IgD-negative memory B cell (primary cell): ENCODE data around the gene VPS37D. TPM values are rescaled to one million over a fixed set of nuclear protein-coding genes. Genes with fewer than 3 reads are reported as not detected.
"Not testable (repeated sequence)": the region's sequence is repeated elsewhere in the genome, so short reads cannot be mapped to it uniquely, and the experiment has no call there.

Source experiments
- H3K27ac Mint-ChIP-seq, 3 donors: one replicate each; pipeline ENCODE4 v1.8.0; 2020 to 2022; ENCODE audit warnings: mild to moderate bottlenecking in 3 of 3, mixed read lengths in 3 of 3, moderate library complexity in 1 of 3
- H3K27me3 Mint-ChIP-seq: one replicate; pipeline ENCODE4 v1.8.0; 2021; ENCODE audit warnings: mixed read lengths
- H3K36me3 Mint-ChIP-seq: one replicate; pipeline ENCODE4 v1.8.0; 2020; ENCODE audit warnings: mild to moderate bottlenecking, mixed read lengths
- H3K4me1 Mint-ChIP-seq, 3 donors: one replicate each; pipeline ENCODE4 v1.8.0; 2020 to 2022; ENCODE audit warnings: mixed read lengths in 3 of 3, mild to moderate bottlenecking in 1 of 3
- H3K4me3 Mint-ChIP-seq, 4 donors: one replicate each; pipeline ENCODE4 v1.8.0; 2020 to 2022; ENCODE audit warnings: mild to moderate bottlenecking in 4 of 4, mixed read lengths in 4 of 4, moderate library complexity in 3 of 4
- H3K9me3 Mint-ChIP-seq, 3 donors: one replicate each; pipeline ENCODE4 v1.8.0; 2020 to 2021; ENCODE audit warnings: mixed read lengths in 3 of 3, mild to moderate bottlenecking in 1 of 3
- polyA plus RNA-seq: library from polyadenylated mRNA; unstranded; fragments of 300-500 nt; fragmentation: Illumina TruSeq; gene quantifications from one replicate; pipeline ENCODE4 v1.2.3, GENCODE V29; 2021

VPS37D gene
- polyA plus RNA-seq, 1 donor from 2014 or later: 0.39 TPM

DNA sequence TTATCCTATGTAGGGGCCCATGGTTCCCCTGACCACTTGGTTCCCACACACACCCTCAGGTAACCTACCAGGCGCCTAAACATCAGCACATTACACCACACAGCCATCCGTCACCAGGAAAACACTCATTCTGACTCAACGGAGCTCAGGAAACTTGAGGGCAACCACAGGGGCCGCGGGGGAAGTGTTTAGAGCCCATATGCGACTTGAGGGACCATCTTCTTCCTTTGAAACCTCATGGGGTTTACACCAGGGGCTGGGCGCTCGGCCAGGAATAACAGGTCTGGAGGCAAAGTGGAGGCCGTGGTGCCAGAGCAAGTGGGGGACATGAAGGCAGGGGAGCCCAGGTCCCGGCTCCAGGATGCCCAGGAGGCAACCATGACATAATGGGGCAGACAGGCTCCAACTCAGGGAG lies 50.4 kb downstream of the VPS37D start:
- Mint-ChIP-seq H3K4me1 (peaks cover 8 to 13% (median 8%) of the 10 kb centered on the region in 3 donors), H3K27me3 (peaks cover 33% of the 10 kb centered on the region)

DNA sequence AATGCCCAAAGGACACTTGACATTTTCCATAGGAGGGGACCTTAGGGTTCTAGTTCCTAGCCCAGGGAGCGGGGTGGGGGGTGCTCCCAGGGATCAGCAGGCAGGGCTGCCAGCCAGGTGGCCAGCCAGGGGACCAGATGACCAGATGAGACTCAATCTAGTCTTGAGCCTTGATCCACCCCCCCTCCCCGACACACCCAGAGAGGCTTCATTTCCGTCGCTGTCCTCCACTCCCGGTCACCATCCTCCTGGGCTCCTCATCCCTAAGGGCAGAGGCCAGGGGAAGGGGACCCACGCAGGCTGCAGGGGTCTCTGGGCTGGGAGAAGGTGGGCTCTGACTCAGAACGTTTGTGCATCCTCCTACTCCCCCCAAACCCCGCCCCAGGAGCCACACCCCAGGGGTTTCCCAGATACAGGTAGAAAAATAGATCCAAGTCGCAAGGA lies 50.8 kb downstream of the VPS37D start:
- Mint-ChIP-seq H3K9me3 (peaks cover 0 to 2% (median 0%) of the 10 kb centered on the region in 3 donors), H3K27me3 (peaks cover 32% of the 10 kb centered on the region), H3K4me1 (peaks cover 8 to 12% (median 8%) of the 10 kb centered on the region in 3 donors), H3K36me3 (no peaks in the 10 kb centered on the region), H3K27ac (peak overlapping the region in 1 of 3 donors; percentile 63), H3K4me3 (peak overlapping the region; percentile 67 to 86 (median 77))

More for the DNA sequence above, 50.4 kb downstream of the VPS37D start:
- peak overlapping the region; percentile 67 to 88 (median 82) for H3K4me3 Mint-ChIP-seq
- no peaks in the 10 kb centered on the region for H3K36me3 Mint-ChIP-seq
- peak overlapping the region in 1 of 3 donors; percentile 63 for H3K27ac Mint-ChIP-seq
- H3K9me3 Mint-ChIP-seq: peaks cover 0 to 2% (median 0%) of the 10 kb centered on the region in 3 donors

DNA sequence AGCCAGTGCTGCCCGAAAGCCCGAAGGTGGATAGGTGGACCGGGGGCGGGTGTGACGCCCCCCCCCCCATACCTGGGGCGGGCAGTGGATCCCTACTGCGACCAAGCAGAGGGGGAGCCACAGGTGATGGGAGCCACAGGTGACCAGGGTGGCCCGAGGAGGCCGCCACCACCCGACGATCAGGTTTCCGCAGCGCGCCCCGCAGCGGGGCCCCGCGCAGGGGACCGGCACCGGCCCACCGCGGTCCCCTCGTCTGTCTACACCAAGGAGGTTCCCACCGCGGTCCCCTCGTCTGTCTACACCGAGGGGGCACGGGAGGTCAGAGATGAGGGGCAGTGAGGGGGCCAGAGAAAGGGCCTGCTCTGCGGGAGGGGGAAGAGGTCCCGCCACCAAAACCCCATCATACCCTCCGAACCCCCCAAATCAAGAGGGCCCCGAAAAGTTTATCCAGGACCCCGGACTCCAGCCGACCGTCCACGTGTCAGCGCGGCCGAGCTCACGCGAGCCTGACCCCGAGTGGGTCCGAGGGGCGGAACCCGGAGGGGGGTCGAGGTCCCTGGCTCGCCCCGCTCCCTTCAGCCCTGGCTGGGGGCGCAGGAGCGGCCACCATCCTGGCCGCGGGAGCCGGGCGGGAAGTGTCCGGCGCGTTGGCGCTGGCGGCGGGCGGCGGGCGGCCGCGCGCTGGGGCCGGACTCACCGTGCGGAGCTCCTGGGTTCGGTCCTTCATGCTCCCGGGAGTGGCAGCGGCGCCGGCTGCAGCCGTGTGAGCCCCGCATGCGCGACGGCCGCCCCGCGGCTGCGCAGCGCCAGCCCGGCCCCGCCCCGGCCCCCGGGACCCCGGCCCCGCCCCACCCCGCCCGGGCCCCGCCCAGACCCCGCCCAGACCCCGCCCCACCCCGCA lies 51.5 kb downstream of the VPS37D start, which contains the start of gene STX1A:
Gene STX1A (minus strand): TSS at position 765 of the 901 bp plus-strand sequence. CDS start 38 bp downstream, at position 727.
- Mint-ChIP-seq H3K4me3 (peak within 1 kb of the TSS; percentile 78 to 92 (median 85)), H3K36me3 (no peaks in the 10 kb centered on the region), H3K27me3 (peaks cover 26% of the 10 kb centered on the region), H3K9me3 (peaks cover 0 to 2% (median 0%) of the 10 kb centered on the region in 3 donors), H3K27ac (peak within 1 kb of the TSS in 2 of 3 donors; percentile 63 to 81), H3K4me1 (peaks cover 8 to 12% (median 8%) of the 10 kb centered on the region in 3 donors)

DNA sequence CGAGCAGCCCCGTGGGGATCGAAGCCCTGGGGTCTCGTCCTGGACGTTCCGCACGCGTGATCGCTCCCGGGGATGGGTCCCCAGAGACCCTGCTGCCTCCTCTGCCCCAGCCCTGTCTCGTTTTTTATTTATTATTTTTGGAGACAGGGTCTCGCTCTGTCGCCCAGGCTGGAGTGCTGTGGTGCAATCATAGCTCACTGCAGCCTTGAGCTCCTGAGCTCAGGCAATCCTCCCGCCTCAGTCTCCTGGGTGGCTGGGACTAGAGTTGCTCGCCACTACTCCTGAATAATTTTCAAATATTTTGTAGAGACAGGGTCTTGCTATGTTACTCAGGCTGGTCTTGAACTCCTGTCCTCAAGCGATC lies 52.2 kb downstream of the VPS37D start:
- Mint-ChIP-seq H3K4me1 (peaks cover 8 to 12% (median 8%) of the 10 kb centered on the region in 3 donors), H3K27me3 (peaks cover 26% of the 10 kb centered on the region), H3K4me3 (peak overlapping the region; percentile 65 to 92 (median 85)), H3K36me3 (no peaks in the 10 kb centered on the region), H3K9me3 (peaks cover 0 to 2% (median 0%) of the 10 kb centered on the region in 3 donors), H3K27ac (peak overlapping the region in 2 of 3 donors; percentile 27 to 81)

DNA sequence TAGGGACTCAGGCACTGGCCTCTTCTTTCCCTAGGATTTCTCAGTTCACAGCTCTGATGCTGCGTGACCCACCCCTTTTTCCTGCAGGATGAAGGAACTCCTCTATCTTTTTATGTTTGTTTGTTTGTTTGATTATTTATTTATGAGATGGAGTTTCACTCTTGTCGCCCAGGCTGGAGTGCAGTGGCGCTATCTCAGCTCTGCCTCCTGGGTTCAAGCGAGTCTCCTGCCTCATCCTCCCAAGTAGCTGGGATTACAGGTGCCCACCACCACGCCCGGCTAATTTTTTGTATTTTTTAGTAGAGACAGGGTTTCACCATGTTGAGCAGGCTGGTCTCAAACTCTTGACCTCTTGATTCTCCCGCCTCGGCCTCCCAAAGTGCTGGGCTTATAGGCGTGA lies 52.8 kb downstream of the VPS37D start:
- H3K4me3 Mint-ChIP-seq: peak overlapping the region; percentile 65 to 92 (median 85)
- peak overlapping the region in 2 of 3 donors; percentile 27 to 81 for H3K27ac Mint-ChIP-seq
- not testable (repeated sequence) for H3K36me3 Mint-ChIP-seq, H3K9me3 Mint-ChIP-seq
- H3K27me3 Mint-ChIP-seq: peaks cover 26% of the 10 kb centered on the region
- H3K4me1 Mint-ChIP-seq: peaks cover 8 to 12% (median 8%) of the 10 kb centered on the region in 3 donors

DNA sequence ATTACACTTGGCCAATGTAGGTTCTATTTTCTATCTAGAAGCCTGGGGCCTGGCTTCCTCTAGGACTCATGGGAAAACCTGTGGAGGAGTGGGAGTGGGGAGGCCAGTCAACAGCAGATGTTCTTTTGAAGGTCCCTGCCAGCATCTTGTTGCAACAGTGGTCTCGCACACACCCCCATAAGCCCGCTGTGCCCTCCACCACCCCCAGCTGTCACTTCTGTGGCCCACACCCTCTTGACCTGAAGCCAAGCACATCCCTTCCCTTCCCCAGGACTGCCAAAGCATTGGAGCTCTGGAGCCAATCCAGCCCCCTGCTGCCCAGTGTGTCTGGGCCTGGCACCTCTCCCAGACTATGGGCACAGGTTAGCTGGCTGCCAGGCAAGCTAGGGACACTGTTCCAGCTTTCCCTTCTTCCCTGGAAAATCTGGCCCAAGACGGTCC lies 53.8 kb downstream of the VPS37D start:
- Mint-ChIP-seq H3K4me3 (peak overlapping the region; percentile 28 to 92 (median 62)), H3K27ac (peak overlapping the region in 1 of 3 donors; percentile 79), H3K9me3 (no peaks in the 10 kb centered on the region), H3K27me3 (peaks cover 23% of the 10 kb centered on the region), H3K4me1 (peaks cover 8 to 12% (median 8%) of the 10 kb centered on the region in 3 donors), H3K36me3 (no peaks in the 10 kb centered on the region)

Other genes starting within 250 kb of the VPS37D start
- gene FZD9, start 234.1 kb upstream of the VPS37D start, polyA plus RNA-seq: not detected
- gene BAZ1B, start 145.5 kb upstream of the VPS37D start, polyA plus RNA-seq: 22.4 TPM
- 78.5 TPM for gene BCL7B, start 110.1 kb upstream of the VPS37D start, polyA plus RNA-seq
- gene TBL2, start 89.3 kb upstream of the VPS37D start, polyA plus RNA-seq: 21.3 TPM
- gene MLXIPL, start 43.3 kb upstream of the VPS37D start, polyA plus RNA-seq: not detected
- 11.3 TPM for gene DNAJC30, start 15.6 kb downstream of the VPS37D start, polyA plus RNA-seq
- gene BUD23, start 15.8 kb downstream of the VPS37D start, polyA plus RNA-seq: 137 TPM
- gene STX1A, start 51.8 kb downstream of the VPS37D start, polyA plus RNA-seq: 1.6 TPM
- 13.6 TPM for gene ABHD11, start 71.0 kb downstream of the VPS37D start, polyA plus RNA-seq
- gene CLDN3, start 102.4 kb downstream of the VPS37D start, polyA plus RNA-seq: not detected
- not detected for gene CLDN4, start 163.2 kb downstream of the VPS37D start, polyA plus RNA-seq
- gene METTL27, start 174.7 kb downstream of the VPS37D start, polyA plus RNA-seq: not detected
- not detected for gene TMEM270, start 193.3 kb downstream of the VPS37D start, polyA plus RNA-seq